Eye (tissue), 1 donor: Measurements from ENCODE around the gene KLHL25.
A peak's percentile ranks its signal among the peaks of the same experiment; 100 is the strongest.

Experiments
- DNase-seq: peaks from one replicate; pipeline ENCODE4 v3.0.0-alpha.2; 2015

KLHL25 gene

GRCh38 chr15:85743392-85744055 is 51.2 kb downstream of the KLHL25 start:
- DNase-seq, result no peak

- DNase-seq, result peak; percentile 40
These were observed 52.4 kb downstream of the KLHL25 start for GRCh38 chr15:85742186-85742821.

GRCh38 chr15:85741662-85742061 is 53.1 kb downstream of the KLHL25 start:
- no peak for DNase-seq

- DNase-seq, result no peak
These were observed 53.7 kb downstream of the KLHL25 start for GRCh38 chr15:85741021-85741421.

- no peak for DNase-seq
These were observed 57.7 kb downstream of the KLHL25 start for GRCh38 chr15:85737061-85737460.

GRCh38 chr15:85733416-85733815 is 61.3 kb downstream of the KLHL25 start:
- peak; percentile 58 for DNase-seq

GRCh38 chr15:85730001-85730820 is 64.5 kb downstream of the KLHL25 start:
- DNase-seq, result peak; percentile 91

GRCh38 chr15:85727068-85727467 is 67.7 kb downstream of the KLHL25 start:
- no peak for DNase-seq

GRCh38 chr15:85726454-85726853 is 68.3 kb downstream of the KLHL25 start:
- DNase-seq, result no peak

GRCh38 chr15:85725564-85725963 is 69.2 kb downstream of the KLHL25 start:
- DNase-seq, result no peak

- DNase-seq, result no peak
These were observed 69.7 kb downstream of the KLHL25 start for GRCh38 chr15:85725019-85725418.

GRCh38 chr15:85723960-85724945 is 70.5 kb downstream of the KLHL25 start:
- DNase-seq, result no peak

GRCh38 chr15:85722374-85723152 is 72.2 kb downstream of the KLHL25 start:
- DNase-seq, result no peak

GRCh38 chr15:85718981-85719380 is 75.7 kb downstream of the KLHL25 start:
- no peak for DNase-seq

GRCh38 chr15:85718271-85718971 is 76.3 kb downstream of the KLHL25 start:
- DNase-seq, result no peak

GRCh38 chr15:85717212-85717611 is 77.5 kb downstream of the KLHL25 start:
- no peak for DNase-seq

GRCh38 chr15:85716261-85716660 is 78.5 kb downstream of the KLHL25 start:
- no peak for DNase-seq

GRCh38 chr15:85711580-85712192 is 83.0 kb downstream of the KLHL25 start:
- DNase-seq, result no peak

- DNase-seq, result no peak
These were observed 84.3 kb downstream of the KLHL25 start for GRCh38 chr15:85710340-85710842.
